SH-SY5Y (cell line): ENCODE data around the gene CSRP1.

Experiments used
- GATA2 ChIP-seq: IDR thresholded peaks from 2 replicates; pipeline ENCODE4 v1.6.1; 2011; ENCODE audit warnings: mild to moderate bottlenecking, low read depth, low read length
- GATA3 ChIP-seq: IDR thresholded peaks from 2 replicates; pipeline ENCODE4 v1.6.1; 2011; ENCODE audit warnings: low read depth, mild to moderate bottlenecking, low read length, moderate library complexity

- TF ChIP-seq GATA2, result no peak
- no peak for TF ChIP-seq GATA3
Observed at GRCh38 chr1:201555593-201555945, 48.6 kb upstream of the CSRP1 start.
